ENCODE measurements around the gene RSF1. TPM values are rescaled to one million over a fixed set of nuclear protein-coding genes. Genes with fewer than 3 reads are reported as not detected.

RSF1 gene
- total and polyA plus RNA-seq, 2 experiments from 2014 or later, result 51.2 to 188 TPM

DNA sequence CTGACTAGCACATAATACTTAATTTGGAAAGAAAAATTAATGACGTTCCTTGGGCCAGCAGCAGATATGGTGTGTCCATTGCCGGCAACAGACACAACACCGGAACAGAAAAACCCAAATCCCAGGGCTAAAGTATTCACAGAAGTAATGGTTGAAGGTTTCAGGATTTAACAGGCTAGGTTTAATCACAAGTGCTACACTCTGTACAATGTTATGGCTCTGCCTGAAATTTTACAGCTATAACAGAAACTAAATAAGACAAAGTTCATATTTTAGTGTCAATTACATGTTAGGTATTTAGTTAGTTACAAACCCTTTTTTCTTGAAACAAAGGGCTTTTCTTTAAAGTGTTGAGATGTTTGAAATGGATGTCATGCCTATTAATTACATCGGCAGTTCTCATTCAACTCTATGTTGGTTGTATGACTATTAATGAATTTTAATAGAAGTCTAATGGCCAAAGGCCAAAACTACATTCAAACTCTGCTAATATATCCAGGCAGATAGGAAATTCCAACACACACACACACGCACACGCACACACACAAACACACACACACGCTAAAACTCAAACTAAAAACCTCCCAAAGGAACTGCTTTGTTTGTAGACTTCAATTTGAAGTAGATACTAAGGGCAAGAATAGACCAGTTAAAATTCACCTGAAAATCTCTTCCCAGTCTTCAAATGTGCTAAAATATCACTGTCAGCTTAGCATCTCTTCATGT lies 155.1 kb downstream of the RSF1 start:
- Histone ChIP-seq H2AFZ (no peak overlapping the region), H3K27me3 (ENCODE audit: insufficient read depth) (no peaks in the 10 kb centered on the region), H4K20me1 (replicated peaks; ENCODE audit: insufficient read depth) (no peaks in the 10 kb centered on the region; the same call in 1 of the 2 replicates), H3K79me2 (replicated peaks; ENCODE audit: insufficient read depth) (no peaks in the 10 kb centered on the region), H3K4me1 (ENCODE audit: insufficient read depth) (no peaks in the 10 kb centered on the region), H3K27ac (ENCODE audit: low read depth) (no peak overlapping the region; the same call in 1 of the 2 replicates), H3K36me3 (ENCODE audit: insufficient read depth) (peaks cover 23% of the 10 kb centered on the region; the same call in 1 of the 2 replicates), H3K9me2 (ENCODE audit: insufficient read depth) (no peaks in the 10 kb centered on the region), H3F3A (replicated peaks; ENCODE audit: low read depth) (no peaks in the 10 kb centered on the region), H3K4me2 (no peak overlapping the region), H3K4me3 (no peak overlapping the region)
- TF ChIP-seq, protein P1, sequence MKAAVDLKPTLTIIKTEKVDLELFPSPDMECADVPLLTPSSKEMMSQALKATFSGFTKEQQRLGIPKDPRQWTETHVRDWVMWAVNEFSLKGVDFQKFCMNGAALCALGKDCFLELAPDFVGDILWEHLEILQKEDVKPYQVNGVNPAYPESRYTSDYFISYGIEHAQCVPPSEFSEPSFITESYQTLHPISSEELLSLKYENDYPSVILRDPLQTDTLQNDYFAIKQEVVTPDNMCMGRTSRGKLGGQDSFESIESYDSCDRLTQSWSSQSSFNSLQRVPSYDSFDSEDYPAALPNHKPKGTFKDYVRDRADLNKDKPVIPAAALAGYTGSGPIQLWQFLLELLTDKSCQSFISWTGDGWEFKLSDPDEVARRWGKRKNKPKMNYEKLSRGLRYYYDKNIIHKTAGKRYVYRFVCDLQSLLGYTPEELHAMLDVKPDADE (IDR thresholded peaks at IDR 0.05), result no peak
- TF ChIP-seq CREB1 (CRISPR knock-in tag; IDR thresholded peaks at IDR 0.05; ENCODE audit: low read depth), result no peak
- TF ChIP-seq NANOG (IDR thresholded peaks at IDR 0.05; ENCODE audit: borderline replicate concordance), result no peak
- TF ChIP-seq, protein P2, sequence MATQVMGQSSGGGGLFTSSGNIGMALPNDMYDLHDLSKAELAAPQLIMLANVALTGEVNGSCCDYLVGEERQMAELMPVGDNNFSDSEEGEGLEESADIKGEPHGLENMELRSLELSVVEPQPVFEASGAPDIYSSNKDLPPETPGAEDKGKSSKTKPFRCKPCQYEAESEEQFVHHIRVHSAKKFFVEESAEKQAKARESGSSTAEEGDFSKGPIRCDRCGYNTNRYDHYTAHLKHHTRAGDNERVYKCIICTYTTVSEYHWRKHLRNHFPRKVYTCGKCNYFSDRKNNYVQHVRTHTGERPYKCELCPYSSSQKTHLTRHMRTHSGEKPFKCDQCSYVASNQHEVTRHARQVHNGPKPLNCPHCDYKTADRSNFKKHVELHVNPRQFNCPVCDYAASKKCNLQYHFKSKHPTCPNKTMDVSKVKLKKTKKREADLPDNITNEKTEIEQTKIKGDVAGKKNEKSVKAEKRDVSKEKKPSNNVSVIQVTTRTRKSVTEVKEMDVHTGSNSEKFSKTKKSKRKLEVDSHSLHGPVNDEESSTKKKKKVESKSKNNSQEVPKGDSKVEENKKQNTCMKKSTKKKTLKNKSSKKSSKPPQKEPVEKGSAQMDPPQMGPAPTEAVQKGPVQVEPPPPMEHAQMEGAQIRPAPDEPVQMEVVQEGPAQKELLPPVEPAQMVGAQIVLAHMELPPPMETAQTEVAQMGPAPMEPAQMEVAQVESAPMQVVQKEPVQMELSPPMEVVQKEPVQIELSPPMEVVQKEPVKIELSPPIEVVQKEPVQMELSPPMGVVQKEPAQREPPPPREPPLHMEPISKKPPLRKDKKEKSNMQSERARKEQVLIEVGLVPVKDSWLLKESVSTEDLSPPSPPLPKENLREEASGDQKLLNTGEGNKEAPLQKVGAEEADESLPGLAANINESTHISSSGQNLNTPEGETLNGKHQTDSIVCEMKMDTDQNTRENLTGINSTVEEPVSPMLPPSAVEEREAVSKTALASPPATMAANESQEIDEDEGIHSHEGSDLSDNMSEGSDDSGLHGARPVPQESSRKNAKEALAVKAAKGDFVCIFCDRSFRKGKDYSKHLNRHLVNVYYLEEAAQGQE (IDR thresholded peaks at IDR 0.05; ENCODE audit: unreplicated experiment), result no peak
- TF ChIP-seq, protein P3, sequence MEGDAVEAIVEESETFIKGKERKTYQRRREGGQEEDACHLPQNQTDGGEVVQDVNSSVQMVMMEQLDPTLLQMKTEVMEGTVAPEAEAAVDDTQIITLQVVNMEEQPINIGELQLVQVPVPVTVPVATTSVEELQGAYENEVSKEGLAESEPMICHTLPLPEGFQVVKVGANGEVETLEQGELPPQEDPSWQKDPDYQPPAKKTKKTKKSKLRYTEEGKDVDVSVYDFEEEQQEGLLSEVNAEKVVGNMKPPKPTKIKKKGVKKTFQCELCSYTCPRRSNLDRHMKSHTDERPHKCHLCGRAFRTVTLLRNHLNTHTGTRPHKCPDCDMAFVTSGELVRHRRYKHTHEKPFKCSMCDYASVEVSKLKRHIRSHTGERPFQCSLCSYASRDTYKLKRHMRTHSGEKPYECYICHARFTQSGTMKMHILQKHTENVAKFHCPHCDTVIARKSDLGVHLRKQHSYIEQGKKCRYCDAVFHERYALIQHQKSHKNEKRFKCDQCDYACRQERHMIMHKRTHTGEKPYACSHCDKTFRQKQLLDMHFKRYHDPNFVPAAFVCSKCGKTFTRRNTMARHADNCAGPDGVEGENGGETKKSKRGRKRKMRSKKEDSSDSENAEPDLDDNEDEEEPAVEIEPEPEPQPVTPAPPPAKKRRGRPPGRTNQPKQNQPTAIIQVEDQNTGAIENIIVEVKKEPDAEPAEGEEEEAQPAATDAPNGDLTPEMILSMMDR (conservative IDR thresholded peaks at IDR 0.05; ENCODE audit: low read depth in 2 of 2), result no peak
- no peak for TF ChIP-seq ZNF331 (CRISPR knock-in tag; IDR thresholded peaks at IDR 0.05; ENCODE audit: low read depth)
- no peak for TF ChIP-seq POLR2AphosphoS5 (IDR thresholded peaks at IDR 0.05; ENCODE audit: low read depth)
- Mint-ChIP-seq H3K36me3 (ENCODE audit: low read depth) (peaks cover 31% of the 10 kb centered on the region), H3K9me3 (no peaks in the 10 kb centered on the region), H3K27me3 (ENCODE audit: insufficient read depth, low read depth, poor library complexity) (no peaks in the 10 kb centered on the region), H3K27ac (no peak overlapping the region), H3K4me3 (no peak overlapping the region), H3K4me1 (no peaks in the 10 kb centered on the region)
- DNase-seq (ENCODE audit: low spot score) (no peak), ATAC-seq (no peak)

DNA sequence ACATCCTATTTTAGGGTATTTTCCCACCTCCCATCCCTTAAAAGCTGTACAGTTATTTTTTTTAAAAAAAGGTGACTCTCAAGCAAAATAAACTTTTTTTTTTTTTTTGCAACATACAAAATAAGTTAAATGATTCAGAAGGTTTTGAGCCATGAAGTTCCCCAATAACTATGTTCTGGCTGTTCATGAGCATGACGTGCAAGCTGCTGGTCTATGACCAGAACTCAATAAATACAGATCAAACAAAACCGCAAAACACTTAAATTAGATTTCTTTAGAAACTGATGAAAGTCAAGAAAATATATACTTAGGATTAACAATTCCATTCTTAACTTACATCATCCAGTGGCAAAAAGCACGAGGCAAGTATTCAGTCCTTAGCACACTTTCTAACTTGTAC lies 158.9 kb downstream of the RSF1 start:
- no peak overlapping the region for H3K4me3 Mint-ChIP-seq
- H3K79me2 ChIP-seq (replicated peaks; ENCODE audit: insufficient read depth), result no peaks in the 10 kb centered on the region
- H2AFZ ChIP-seq, result no peak overlapping the region
- H3K27ac Mint-ChIP-seq, result no peak overlapping the region
- no peaks in the 10 kb centered on the region for H3K9me3 Mint-ChIP-seq
- H3K27me3 Mint-ChIP-seq (ENCODE audit: insufficient read depth, low read depth, poor library complexity), result peaks cover 3% of the 10 kb centered on the region
- H3K27me3 ChIP-seq (ENCODE audit: insufficient read depth), result no peaks in the 10 kb centered on the region
- no peaks in the 10 kb centered on the region for H4K20me1 ChIP-seq (replicated peaks; ENCODE audit: insufficient read depth)
- H3K4me1 ChIP-seq (ENCODE audit: insufficient read depth), result no peaks in the 10 kb centered on the region
- H3F3A ChIP-seq (replicated peaks; ENCODE audit: low read depth), result no peaks in the 10 kb centered on the region
- H3K9me2 ChIP-seq (ENCODE audit: insufficient read depth), result no peaks in the 10 kb centered on the region
- H3K4me2 ChIP-seq, result no peak overlapping the region
- no peak for ATAC-seq
- H3K4me3 ChIP-seq, result no peak overlapping the region
- no peak overlapping the region for H3K27ac ChIP-seq (ENCODE audit: low read depth)
- peaks cover 4% of the 10 kb centered on the region; the same call in 1 of the 2 replicates for H3K36me3 ChIP-seq (ENCODE audit: insufficient read depth)
- H3K36me3 Mint-ChIP-seq (ENCODE audit: low read depth), result peaks cover 3% of the 10 kb centered on the region; the same call in 2 of the 3 replicates
- no peak for DNase-seq (ENCODE audit: low spot score)
- H3K4me1 Mint-ChIP-seq, result no peaks in the 10 kb centered on the region
- TF ChIP-seq, protein P2 (IDR thresholded peaks at IDR 0.05; ENCODE audit: unreplicated experiment), result no peak
- TF ChIP-seq JUNB (IDR thresholded peaks at IDR 0.05; ENCODE audit: unreplicated experiment) (no peak), ZNF114 (CRISPR knock-in tag; IDR thresholded peaks at IDR 0.05) (no peak)
- TF ChIP-seq, protein P1 (IDR thresholded peaks at IDR 0.05), result no peak

All from GM23338 (cell line).